Ammon's horn (tissue), 1 donor: ENCODE measurements around the gene KRT16.
"Not testable (repeated sequence)": the region's sequence is repeated elsewhere in the genome, so short reads cannot be mapped to it uniquely, and the experiment has no call there.

Experiments
- DNase-seq: peaks from one replicate; pipeline ENCODE4 v3.0.0-alpha.2; 2016; ENCODE audit warnings: low spot score

KRT16 gene

GRCh38 chr17:41647940-41648410, 35.4 kb upstream of the KRT16 start:
- peak; percentile 76 for DNase-seq

DNA sequence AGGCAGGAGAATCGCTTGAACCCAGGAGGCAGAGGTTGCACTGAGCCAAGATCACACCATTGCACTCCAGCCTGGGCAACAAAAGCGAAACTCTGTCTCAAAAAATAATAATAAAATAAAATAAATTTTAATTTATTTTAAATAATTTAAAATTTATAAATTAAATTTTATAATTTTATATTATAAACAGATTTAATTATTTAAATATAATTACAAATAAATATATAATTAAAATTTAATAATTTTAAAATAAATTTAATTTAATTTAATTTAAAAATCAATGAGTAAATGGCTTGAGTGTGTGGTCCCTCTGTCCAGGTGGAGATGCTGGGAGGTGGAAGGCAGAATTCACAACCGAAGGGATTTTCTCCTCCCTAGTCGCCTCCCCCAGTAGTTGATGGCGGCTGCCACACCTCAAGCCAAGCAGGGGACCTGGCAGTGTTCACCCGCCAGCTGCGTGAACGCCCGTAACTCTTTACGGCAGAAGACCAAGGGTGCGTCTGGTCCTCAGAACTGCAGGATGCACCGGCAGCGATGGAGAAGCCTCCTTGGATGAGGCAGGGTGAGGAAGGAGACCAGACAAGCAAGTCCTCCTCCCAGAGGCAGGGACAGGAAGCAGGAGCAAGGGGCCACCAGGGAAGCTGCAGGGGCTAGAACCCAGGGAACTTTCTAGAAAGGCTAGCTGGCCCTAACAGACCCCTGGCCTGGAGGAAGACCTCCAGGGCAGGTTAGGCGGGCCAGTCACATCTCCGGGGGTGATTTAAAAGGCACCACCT, 34.7 kb upstream of the KRT16 start:
- no peak for DNase-seq

DNA sequence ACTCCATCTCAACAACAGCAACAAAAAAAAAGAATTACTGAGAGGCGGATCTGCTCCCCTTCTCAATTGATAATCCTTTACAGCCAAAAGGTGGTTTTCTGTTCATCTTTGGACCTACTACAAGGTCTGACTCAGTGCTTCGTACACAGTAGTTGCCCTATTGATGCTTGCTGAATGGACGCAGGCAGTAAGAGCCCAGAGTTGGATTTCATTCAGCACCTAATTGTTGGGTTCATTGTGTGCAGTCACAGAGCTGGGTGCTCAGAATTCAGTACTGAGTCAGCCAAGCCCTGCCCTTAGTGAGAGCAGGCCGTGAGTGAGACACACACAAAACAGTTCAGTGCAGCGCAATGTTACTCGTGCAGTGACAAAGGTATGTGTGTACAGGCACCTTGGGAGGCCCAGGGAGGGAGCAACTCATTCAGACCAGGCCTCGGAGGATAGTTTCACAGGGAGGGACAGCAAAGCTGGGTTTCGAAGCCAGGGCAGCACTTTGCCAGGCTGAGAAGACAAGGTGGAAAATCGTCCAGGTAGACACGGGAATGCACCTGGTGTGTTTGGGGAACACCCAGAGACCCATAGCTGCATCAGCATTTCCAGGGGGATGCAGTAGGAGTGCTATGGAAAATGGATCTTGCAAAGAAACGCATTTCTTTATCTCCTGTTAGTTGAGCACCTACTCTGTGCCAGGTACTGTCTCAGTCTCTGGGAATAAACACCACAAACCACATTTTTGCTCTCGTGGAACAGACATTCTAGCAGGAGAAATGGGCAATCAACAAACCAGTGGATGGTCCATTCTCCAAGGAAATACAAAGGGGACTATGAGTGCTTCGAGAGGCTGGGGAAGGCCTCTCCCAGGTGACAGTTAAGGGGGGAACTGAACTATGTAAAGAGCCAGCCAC, 29.9 kb upstream of the KRT16 start:
- no peak for DNase-seq

GRCh38 chr17:41640596-41640995, 28.0 kb upstream of the KRT16 start:
- not testable (repeated sequence) for DNase-seq

GRCh38 chr17:41639492-41640473, 27.2 kb upstream of the KRT16 start:
- no peak for DNase-seq

DNA sequence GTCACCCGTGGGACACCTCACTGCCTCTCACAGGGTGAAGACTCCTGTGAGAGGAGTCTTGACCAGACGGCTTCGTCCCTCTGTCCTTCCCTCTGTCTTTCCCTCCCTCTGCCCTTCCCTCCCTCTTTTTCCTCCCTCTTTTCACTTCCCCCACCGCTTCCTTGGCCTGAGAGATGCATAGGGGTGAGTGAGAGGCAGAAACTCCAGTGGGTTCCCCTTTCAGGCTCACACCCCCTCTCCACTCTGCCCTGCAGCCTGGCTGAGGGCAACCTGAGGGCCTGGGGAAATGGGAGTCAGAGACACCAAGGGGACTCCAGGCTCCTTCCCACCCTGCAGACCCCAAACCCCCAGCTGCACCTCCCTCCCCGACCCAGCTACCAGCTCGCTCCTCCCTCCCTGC, 26.4 kb upstream of the KRT16 start:
- peak; percentile 40 for DNase-seq

DNA sequence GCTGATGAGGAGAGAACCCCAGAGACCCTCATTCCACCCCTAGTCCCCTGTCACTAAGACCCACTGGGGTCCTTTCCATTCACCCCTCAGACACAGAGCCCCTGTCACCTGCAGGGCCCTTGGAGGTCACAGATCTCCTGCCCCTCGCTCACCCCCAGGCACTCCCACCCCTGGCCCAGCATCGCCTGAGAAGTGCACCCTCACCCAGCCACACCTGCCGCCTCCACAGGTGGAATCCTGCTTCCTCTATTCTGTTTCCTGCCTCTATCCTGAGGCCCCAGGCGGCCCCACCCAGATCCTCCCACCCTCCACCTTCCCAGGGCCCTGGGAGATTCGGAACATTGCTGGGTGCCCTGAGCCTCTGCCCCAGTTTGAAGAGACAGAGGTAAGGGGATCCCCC, 25.6 kb upstream of the KRT16 start:
- DNase-seq, result no peak

GRCh38 chr17:41636652-41637051, 24.1 kb upstream of the KRT16 start:
- no peak for DNase-seq

GRCh38 chr17:41635121-41636097, 22.8 kb upstream of the KRT16 start:
- no peak for DNase-seq

GRCh38 chr17:41634639-41635038, 22.1 kb upstream of the KRT16 start:
- no peak for DNase-seq

DNA sequence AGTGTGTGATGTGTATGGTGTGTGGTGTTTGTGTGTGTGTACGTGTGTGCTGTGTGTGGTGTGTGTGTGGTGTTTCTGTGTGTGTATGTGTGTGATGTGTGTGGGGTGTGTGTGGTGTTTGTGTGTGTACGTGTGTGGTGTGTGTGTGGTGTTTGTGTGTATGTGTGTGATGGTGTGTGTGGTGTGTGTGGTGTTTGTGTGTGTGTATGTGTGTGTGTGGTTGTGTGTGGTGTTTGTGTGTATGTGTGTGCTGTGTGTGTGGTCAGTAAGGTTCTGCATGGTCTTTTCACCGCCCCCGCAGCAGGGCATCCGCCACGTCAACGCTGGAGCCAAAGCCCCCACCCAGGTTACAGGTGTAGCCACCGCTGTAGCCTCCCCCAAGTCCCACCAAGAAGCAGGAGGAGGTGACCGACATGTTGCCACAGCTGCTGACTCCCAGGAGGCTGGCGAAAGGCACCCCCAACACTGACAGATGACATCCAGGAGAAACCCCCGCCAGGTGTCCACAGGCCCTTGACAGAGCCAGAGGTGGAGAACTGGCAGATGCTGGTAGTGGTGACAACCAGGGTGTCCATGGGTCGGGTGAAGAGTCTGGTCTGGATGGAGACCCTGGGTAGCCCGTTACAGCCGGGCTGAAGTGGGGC, 21.1 kb upstream of the KRT16 start:
- DNase-seq, result no peak

GRCh38 chr17:41632482-41633105, 20.0 kb upstream of the KRT16 start:
- DNase-seq, result no peak

DNA sequence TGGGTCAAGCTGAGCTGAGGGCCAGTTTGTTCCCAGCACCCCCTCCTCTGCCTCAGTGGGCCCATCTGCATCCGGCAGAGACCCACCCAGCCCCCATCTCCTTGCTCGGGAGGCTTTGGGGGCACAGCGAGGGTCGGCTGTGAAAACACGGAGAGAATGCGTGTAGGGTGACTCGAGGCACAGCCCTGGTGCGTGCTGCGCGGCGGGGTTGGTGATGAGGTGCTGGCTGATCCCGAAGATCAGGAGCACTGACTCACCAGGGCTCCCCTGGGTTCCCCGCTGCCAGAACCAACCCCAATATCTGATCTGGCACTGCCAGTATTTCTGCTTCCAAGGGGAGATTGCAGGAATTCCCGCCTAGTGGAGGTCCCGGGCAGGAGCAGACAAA, 19.3 kb upstream of the KRT16 start:
- DNase-seq, result no peak

DNA sequence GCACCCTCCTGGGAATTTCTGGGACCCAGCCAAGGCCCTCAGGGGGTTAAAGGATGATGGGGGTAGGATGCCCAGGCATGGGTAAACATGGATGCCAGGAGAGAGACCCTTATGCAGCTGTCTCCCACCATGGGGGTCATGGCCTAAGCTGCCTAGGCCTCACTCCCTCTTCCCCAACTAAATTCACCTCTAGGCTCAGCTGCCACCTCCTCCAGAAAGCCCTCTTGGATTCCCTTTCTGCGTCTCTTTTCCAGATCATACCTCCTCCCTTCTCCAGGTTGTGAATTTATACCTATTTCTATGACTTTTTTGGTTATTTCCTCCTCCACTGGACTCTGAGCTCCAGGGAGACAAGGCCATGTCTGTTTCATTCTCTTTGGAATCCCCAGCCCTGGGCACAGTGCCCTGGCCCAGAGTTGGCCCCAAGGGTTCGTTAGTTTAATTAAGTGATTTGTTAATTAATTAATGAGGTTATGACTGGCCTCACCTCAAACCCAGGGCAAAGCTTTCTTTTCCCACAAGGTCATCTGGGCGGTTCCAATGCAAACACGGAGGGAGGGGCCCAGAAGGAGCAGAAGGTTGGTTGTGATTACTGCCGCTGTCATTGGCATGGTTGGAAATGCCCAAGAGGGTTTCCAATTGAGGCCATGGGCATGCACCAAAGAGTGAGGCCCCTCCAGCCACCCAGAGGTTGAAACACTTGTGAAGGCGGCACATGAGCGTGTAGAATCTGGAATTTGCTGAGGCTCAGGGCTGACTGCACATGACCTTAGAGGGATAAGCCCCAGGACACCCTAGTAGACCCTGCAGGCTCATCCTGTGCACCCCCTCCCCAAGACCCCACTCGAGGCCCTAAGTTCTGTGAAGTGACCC, 18.7 kb upstream of the KRT16 start:
- no peak for DNase-seq

DNA sequence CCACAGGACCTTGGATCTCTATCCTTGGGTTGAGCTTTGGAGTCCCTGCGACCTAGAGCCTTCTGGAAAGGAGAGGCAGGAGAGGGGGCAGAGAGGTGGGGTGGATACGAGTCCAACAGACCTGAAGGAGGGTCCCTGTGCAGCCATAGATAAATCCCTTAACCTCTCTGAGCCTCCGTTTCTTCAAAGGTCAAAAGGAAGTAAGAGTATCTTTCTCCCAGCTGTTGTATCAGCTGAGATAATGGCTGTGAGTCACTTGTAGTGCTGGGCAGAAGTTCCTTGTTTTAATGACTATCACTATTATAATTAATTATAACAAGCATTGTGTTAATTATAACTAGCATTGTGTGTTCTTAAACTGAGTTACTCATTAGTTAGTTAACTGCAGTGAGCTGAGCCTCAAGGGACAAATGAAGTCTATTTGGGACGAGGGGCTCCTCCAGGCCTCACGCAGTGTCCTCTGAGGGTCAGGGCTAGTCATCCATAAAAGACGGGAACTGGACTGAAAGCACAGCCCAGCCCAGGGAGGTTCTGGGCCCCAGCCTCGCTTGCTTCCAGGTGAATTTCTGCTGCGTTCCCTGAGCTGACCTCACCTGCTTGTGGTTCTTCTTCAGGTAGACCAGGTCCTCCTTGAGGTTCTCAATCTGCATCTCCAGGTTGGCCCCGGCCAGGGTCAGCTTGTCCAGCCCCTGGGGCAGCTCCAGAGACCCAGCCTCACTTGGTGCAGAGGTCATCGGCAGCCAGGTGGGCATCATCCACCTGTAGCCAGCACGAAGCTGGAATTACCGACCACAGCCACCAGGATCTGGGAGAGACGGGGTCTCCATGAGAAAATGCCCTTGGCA, 17.5 kb upstream of the KRT16 start:
- DNase-seq, result no peak

- no peak for DNase-seq
These were observed 16.7 kb upstream of the KRT16 start for GRCh38 chr17:41629316-41629715.

DNA sequence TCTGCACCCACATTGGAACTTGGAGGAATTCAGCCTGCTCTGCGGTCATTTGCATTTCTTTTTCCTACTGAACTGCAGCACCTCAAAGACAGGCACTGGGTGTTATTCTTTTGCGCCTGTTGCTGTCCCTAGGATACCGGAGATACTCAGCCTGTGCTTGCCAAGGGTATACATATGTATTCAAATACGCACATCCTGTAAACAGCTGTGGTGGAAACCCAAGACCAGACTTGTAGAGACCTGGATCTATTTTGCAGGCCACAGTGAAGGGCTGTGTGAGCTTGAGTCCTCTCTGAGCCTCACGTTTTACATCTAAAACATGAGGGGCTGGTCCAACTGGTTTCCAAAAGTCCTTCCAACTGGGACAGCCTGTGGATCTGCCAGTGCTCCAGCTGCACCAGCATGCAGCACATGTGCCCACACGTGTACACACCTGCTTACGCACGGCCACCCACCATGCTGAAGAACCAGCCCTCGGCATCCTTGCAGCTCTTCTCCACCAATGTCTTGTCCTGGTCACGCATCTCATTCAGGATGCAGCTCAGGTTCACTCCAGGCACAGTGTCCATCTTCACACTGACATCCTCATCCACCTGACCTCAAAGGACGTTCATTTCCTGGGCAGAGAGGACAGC, 16.2 kb upstream of the KRT16 start:
- not testable (repeated sequence) for DNase-seq
